ENCODE data around the gene RAE1.

Gene RAE1

GRCh38 chr20:57372157-57372556, 21.1 kb downstream of the RAE1 start:
- DNase-seq (ENCODE audit: low read depth), result no peak

DNA sequence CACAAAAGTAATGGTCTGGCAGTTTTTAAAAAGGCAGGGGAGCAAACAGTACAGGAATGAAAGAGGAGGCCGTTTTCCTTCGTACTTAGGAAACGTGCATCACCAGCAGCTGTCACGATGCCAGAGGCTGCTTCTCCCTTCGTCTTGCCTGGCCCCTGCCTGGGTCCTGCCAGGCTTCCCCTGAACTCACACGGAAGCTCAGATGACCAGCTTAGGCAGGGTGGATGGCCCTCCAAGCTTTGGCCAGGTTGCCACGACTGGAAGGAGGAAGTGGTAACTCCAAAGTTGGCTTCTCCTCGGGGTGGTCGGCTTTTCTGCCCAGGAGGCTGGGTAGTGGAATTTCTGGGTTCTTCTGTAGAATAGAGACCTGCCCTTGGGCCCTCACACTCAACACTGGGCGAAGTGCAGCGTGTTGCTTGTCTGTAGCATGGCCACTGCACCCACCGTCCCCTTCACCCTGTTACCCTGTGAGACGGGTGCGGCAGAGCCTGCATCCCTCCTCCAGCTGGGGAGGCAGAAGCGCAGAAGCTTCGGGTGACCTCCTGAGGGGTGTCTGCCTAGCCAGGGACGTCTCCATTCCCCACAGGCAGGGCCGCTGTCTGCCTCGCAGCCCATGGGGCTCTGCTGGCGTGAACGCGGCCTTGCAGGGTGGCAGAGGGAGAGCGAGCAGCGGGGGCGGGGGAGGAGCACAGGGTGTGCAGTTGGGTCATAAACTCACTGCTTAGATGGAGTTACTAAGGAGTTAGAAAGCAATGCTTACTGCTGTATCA, 21.7 kb downstream of the RAE1 start:
- no peak for DNase-seq (ENCODE audit: low read depth)

GRCh38 chr20:57374343-57374930, 23.4 kb downstream of the RAE1 start:
- no peak for DNase-seq (ENCODE audit: low read depth)

DNA sequence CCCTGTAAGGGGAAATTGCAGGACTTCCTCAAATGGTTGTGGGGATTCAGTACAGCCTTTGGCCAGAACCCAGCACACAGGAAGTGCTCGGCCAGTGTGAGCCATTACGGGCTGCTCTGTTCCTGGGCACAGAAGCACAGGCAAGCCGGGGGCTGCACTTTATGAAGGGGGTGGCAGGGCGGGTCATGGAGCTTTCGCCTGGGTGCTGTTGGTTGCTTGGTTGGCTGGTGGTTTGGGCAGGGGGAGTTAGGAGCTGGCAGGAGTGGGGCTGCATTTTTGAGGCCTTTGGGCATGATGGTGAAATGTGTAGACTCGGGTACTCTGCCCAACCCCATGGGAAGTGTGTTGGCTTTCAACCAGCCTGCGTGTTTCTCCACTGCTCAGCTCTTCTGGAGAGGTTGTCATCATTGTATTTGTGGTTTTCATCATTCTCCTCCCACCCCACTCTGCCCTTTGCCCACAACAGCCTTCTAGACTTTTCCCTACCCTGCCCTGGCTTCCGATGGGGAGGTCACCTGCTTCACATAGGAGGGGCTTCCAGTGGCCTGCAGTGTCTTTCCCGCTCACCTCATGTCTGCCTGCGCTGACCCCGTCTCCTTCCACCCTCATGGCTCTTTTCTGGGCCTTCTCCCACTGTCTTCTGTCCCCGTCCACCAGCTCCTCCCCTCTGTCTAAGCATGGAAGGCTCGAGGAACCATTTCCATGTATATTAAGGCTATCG, 24.0 kb downstream of the RAE1 start:
- DNase-seq (ENCODE audit: low read depth), result no peak

DNA sequence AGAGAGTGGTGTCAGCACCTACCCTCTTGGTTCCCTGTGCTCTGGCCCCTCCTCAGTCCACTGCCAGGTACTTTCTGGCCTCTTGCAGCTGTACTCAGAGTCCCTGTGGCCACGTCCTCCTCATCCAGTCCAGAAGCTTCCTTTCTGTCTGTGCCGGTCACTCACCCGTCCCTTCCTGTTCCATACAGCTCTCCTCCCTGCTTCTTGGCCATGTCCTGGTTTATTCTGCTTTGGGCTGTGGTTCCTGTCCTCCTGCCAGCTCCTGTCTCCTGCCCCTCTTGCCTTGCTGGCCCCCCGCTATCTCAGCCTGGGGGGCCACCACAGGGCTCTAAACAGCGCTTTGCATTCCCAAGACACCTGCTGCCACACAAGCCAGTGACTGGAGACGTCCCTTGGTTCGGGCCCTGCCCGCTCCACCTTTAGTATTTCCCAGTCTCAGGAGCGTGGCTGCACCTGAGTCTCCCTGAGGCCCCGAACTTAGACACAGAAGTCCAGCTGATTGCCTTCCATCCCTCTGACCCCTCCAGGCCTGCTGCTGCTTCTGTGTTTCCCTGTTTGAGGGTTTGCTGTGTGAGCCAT, 24.7 kb downstream of the RAE1 start:
- DNase-seq (ENCODE audit: low read depth), result no peak

DNA sequence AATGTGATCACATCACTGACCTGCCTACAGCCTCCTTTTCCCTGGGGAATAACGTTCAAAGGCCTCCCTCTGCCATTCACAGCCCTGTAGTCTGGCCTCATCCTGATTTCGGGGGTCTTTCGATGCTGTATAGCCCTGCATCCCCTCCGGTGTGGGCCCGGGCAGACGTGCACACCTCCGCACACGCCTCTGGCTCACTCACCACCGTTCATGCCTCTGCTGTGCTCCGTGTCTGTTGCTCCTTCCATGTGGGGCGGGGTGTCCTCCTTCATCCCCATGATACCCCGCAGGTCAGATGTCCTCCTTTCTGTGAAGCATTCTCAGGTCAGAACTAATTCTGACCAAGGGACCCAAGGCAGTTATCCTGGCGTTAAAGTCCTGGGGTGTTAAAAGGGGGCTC, 26.3 kb downstream of the RAE1 start:
- DNase-seq (ENCODE audit: low read depth), result no peak

GRCh38 chr20:57378107-57378506, 27.1 kb downstream of the RAE1 start:
- no peak for DNase-seq (ENCODE audit: low read depth)

DNA sequence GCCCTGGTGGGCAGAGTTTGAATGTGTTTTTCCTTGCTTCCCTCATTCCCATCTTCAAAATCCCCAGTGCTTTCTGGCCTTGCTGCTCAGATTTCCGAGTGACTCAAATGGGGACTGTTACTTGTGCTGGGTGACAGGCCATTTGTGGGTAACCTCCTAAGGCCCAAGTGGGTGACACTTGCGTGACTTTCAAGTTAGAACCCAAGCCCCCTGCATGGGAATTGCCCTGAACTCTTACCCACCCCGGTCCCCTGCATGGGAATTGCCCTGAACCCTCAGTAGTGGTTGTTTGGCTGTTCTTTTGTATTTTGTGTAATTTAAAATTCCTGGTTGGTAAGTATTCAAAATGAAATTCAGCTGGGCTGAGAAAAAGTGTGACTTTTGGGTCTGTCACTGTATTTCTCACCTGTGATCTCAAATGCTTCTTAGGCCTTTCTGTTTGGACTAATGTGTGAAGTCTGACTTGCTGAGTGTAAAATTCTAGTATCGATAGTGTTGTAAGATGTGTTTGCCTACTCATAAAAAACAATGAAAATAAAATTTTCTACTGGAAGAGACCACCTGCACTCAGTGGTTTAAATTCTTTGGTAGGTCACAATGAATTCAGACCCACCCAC, 27.7 kb downstream of the RAE1 start:
- DNase-seq (ENCODE audit: low read depth), result no peak

GRCh38 chr20:57379263-57379647, 28.2 kb downstream of the RAE1 start:
- no peak for DNase-seq (ENCODE audit: low read depth)

GRCh38 chr20:57380081-57380750, 29.2 kb downstream of the RAE1 start:
- DNase-seq (ENCODE audit: low read depth), result no peak

DNA sequence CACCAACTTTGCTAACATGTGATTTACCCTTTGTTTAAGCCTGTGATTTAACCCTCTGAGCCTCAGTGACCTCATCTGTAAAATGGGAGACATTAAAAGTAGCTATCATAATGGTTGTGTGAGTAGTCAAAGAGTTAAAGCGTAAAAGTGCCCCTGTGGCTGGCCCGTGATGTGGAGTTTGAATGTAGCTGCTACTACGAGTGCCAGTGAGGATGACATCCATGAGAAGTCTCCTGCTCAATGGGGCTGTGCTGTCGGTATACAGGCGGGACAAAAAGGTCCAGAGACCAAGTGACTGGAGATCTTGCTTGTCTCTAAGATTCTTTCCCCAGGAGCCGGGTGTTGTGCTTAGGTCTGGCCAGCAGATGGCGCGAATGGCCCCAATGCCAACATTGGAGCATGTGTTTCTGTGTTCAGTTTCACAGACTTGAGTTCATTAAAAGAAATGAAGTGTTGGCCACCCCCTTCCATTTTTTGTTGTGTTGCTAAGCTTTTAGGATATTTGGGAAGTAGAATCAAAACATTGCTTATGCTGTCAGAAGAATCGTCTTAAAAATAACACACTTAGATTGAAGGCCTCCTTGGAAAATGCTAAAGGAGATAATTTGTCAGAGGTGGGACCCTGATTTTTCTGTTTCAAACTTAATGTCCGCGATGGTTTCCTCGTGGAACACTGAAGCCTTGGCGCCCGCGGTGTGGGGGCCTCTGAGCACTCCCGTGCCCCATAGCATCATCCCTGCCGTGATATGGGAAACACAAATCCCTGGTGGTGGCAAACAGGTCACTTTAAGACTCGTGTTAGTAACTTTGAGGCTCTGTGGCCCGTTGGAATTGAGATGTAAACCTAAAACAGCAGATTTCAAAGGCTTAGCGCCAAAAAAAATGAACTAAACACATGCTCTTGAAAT, 30.8 kb downstream of the RAE1 start:
- DNase-seq (ENCODE audit: low read depth), result peak; percentile 65

- no peak for DNase-seq (ENCODE audit: low read depth)
Measured at GRCh38 chr20:57382516-57382915, 31.5 kb downstream of the RAE1 start.

DNA sequence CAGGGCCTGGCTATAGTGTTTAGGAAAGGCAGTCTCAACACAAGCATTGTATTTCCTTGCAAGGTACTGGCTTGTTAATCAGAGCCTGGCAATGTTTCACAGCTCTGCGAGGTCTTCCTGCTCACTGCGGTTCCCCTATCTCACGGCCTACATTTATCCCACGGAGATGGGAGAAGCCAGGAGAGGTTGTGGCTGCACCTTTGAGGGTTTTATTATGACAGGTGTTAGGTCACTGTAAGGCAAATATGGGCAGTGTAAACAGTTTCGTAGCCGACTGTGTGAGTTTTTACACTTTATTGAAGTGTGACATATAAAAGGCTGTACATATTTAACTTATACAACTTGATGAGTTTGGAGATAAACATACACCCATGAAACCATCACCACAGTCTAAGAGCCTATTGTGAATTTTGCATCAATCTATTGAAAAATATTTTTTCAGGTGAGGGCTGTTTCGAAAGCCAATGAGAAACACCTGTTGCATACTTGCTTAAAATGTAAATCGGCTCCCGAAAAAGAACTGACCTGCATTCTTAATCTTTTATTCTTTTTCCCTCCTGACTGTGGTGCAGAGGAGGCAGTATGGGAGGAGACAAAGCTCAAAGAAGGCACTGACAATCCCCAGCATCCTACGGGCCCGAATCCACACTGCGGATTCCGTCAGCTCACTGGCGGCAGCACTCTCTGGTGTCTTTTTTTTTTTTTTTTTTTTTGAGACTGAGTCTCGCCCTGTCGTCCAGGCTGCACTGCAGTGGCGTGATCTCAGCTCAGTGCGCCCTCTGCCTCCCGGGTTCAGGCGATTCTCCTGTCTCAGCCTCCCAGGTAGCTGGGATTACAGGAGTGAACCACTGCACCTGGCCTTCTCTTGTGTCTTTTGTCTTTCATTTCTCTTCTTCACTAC, 32.6 kb downstream of the RAE1 start:
- DNase-seq (ENCODE audit: low read depth), result no peak

DNA sequence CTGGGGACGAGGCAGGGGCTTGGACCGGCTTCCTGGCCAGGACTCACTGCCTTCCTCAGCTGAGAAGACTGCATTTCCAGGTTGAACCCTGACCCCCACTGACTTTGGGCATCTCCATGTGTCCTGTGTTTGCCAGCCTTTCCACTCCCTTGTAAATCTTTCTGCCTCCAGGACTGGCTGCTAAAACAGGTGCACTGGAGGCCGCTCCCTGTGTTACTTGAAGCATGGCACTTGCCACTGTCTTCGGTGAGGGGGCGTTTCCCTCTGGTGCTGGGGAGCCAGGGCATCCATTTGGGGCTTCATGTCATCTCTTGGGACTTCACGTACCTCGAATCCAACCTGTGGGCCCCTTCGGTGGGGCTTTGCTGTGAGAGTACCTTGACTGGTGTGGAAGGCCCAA, 33.4 kb downstream of the RAE1 start:
- no peak for DNase-seq (ENCODE audit: low read depth)

- DNase-seq (ENCODE audit: low read depth), result no peak
Measured at GRCh38 chr20:57384953-57385761, 34.1 kb downstream of the RAE1 start.

GRCh38 chr20:57385940-57386339, 34.9 kb downstream of the RAE1 start:
- DNase-seq (ENCODE audit: low read depth), result no peak

DNA sequence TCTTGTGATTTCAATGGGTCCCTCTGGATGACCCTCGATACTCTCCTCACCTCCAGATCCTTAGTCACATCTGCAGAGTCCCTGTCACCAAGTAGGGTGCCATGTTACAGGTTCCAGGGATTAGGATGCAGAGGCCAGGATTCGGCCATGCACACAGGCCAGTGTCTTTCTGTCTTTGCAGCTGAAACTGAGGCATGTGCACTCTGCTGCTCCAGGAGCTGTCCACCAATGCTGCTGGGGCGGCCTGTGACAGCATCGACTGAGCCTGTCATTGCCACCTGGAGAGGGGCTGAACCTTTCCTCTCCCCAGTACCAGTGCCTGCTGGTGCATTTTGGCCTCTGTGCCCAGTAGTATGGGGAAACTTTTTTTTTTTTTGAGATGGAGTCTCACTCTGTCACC, 35.7 kb downstream of the RAE1 start:
- no peak for DNase-seq (ENCODE audit: low read depth)

- no peak for DNase-seq (ENCODE audit: low read depth)
Measured at GRCh38 chr20:57387463-57387862, 36.4 kb downstream of the RAE1 start.

DNA sequence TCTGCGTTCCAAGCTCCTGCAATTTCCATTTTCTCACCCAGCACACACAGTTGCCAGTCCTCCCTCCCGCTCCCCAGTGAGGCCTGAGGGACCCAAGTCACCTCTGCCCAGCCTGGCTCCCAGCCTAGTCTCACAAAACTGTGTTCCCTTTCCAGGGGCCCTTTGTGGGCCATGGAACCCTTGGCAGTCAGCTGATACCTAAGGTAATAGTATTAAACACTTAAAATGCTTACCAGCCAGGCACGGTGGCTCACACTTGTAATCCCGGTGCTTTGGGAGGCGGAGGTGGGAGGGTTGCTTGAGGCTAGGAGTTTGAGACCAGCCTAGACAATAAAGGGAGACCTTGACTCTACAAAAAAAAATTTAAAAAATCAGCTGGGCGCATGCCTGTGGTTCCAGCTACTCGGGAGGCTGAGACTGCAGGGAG, 36.9 kb downstream of the RAE1 start:
- DNase-seq (ENCODE audit: low read depth), result no peak

Measured in stimulated activated CD8-positive, alpha-beta memory T cell treated with anti-CD3 and anti-CD28 coated beads, Interleukin-12 subunit alpha, Interleukin-12 subunit beta, amount 100 ng/mL, for 4 hours (primary cell).